ENCODE results near the gene STK39.
"Not testable (repeated sequence)": the region's sequence is repeated elsewhere in the genome, so short reads cannot be mapped to it uniquely, and the experiment has no call there.

The STK39 gene

GRCh38 chr2:168130346-168130745 lies 117.0 kb downstream of the STK39 start:
- no peak for DNase-seq

GRCh38 chr2:168127371-168127770 lies 120.0 kb downstream of the STK39 start:
- DNase-seq: no peak

- DNase-seq: not testable (repeated sequence)
These were observed 125.2 kb downstream of the STK39 start for GRCh38 chr2:168122210-168122609.

GRCh38 chr2:168120730-168121129 lies 126.7 kb downstream of the STK39 start:
- DNase-seq: peak; percentile 3

GRCh38 chr2:168120310-168120709 lies 127.1 kb downstream of the STK39 start:
- no peak for DNase-seq

- peak; percentile 58 for DNase-seq
These were observed 127.8 kb downstream of the STK39 start for GRCh38 chr2:168119515-168120141.

- DNase-seq: peak; percentile 69
These were observed 128.5 kb downstream of the STK39 start for GRCh38 chr2:168118733-168119514.

- DNase-seq: no peak
These were observed 130.9 kb downstream of the STK39 start for GRCh38 chr2:168116448-168116847.

- DNase-seq: no peak
These were observed 132.8 kb downstream of the STK39 start for GRCh38 chr2:168114619-168115018.

GRCh38 chr2:168114040-168114439 lies 133.4 kb downstream of the STK39 start:
- DNase-seq: no peak

GRCh38 chr2:168107322-168107721 lies 140.1 kb downstream of the STK39 start:
- no peak for DNase-seq

- no peak for DNase-seq
These were observed 142.2 kb downstream of the STK39 start for GRCh38 chr2:168105127-168105683.

GRCh38 chr2:168097431-168097830 lies 150.0 kb downstream of the STK39 start:
- no peak for DNase-seq

- DNase-seq: no peak
These were observed 151.2 kb downstream of the STK39 start for GRCh38 chr2:168096158-168096557.

- DNase-seq: no peak
These were observed 155.4 kb downstream of the STK39 start for GRCh38 chr2:168091986-168092385.

- DNase-seq: no peak
These were observed 156.8 kb downstream of the STK39 start for GRCh38 chr2:168090366-168091135.

GRCh38 chr2:168089200-168089599 lies 158.2 kb downstream of the STK39 start:
- no peak for DNase-seq

- no peak for DNase-seq
These were observed 160.0 kb downstream of the STK39 start for GRCh38 chr2:168087401-168087800.

- DNase-seq: no peak
These were observed 160.5 kb downstream of the STK39 start for GRCh38 chr2:168086851-168087250.

- DNase-seq: no peak
These were observed 161.5 kb downstream of the STK39 start for GRCh38 chr2:168085801-168086361.

GRCh38 chr2:168084288-168084687 lies 163.1 kb downstream of the STK39 start:
- no peak for DNase-seq

GRCh38 chr2:168081452-168081851 lies 165.9 kb downstream of the STK39 start:
- not testable (repeated sequence) for DNase-seq

GRCh38 chr2:168079236-168079635 lies 168.2 kb downstream of the STK39 start:
- no peak for DNase-seq
